MM.1S (cell line): Measurements from ENCODE around the gene PKMYT1.

Experiments used
- DNase-seq: peaks from one replicate; pipeline ENCODE4 v3.0.0-alpha.2; 2015
- H2AFZ ChIP-seq: fragments of 300-600 bp; sonication (generic); 2 replicates; pipeline ENCODE4 v1.6.0; 2016; ENCODE audit warnings: antibody characterized with exemption, low read length
- H3F3A ChIP-seq: fragments of 300-600 bp; sonication (generic); 2 replicates; pipeline ENCODE4 v1.6.1; 2016; ENCODE audit warnings: mild to moderate bottlenecking, antibody characterized with exemption, low read length, moderate library complexity, mixed read lengths; ENCODE audit not compliant: insufficient read depth
- H3K27ac ChIP-seq: fragments of 300-600 bp; sonication (generic); 2 replicates; pipeline ENCODE4 v1.5.1; 2016; ENCODE audit warnings: mild to moderate bottlenecking, low read length
- H3K27me3 ChIP-seq: fragments of 300-600 bp; sonication (generic); replicated peaks from 2 replicates; pipeline ENCODE4 v1.6.0; 2016; ENCODE audit warnings: low read length; ENCODE audit not compliant: insufficient read depth
- H3K36me3 ChIP-seq: fragments of 300-600 bp; sonication (generic); replicated peaks from 2 replicates; pipeline ENCODE4 v1.6.1; 2016; ENCODE audit warnings: mild to moderate bottlenecking, low read length, mixed read lengths; ENCODE audit not compliant: insufficient read depth
- H3K4me1 ChIP-seq: fragments of 300-600 bp; sonication (generic); 2 replicates; pipeline ENCODE4 v1.6.1; 2016; ENCODE audit warnings: low read length, mixed read lengths
- H3K4me2 ChIP-seq: fragments of 300-600 bp; sonication (generic); 2 replicates; pipeline ENCODE4 v1.6.0; 2016; ENCODE audit warnings: low read depth, low read length
- H3K4me3 ChIP-seq: fragments of 300-600 bp; sonication (generic); 2 replicates; pipeline ENCODE4 v1.5.1; 2016; ENCODE audit warnings: low read length, mixed read lengths
- H3K79me2 ChIP-seq: fragments of 300-600 bp; sonication (generic); 2 replicates; pipeline ENCODE4 v1.6.1; 2016; ENCODE audit warnings: mixed run types, low read length, mixed read lengths
- H3K9ac ChIP-seq: fragments of 300-600 bp; sonication (generic); 2 replicates; pipeline ENCODE4 v1.6.1; 2016; ENCODE audit warnings: low read length, mixed read lengths
- H3K9me2 ChIP-seq: fragments of 300-600 bp; sonication (generic); replicated peaks from 2 replicates; pipeline ENCODE4 v1.6.1; 2016; ENCODE audit warnings: mild to moderate bottlenecking, low read length, mixed read lengths; ENCODE audit not compliant: insufficient read depth
- H3K9me3 ChIP-seq: fragments of 300-600 bp; sonication (generic); replicated peaks from 2 replicates; pipeline ENCODE4 v1.6.1; 2016; ENCODE audit warnings: mild to moderate bottlenecking, low read length, mixed read lengths; ENCODE audit not compliant: insufficient read depth
- H4K20me1 ChIP-seq: fragments of 300-600 bp; sonication (generic); 2 replicates; pipeline ENCODE4 v1.6.1; 2016; ENCODE audit warnings: mild to moderate bottlenecking, low read length, moderate library complexity, mixed read lengths; ENCODE audit not compliant: insufficient read depth
- EZH2 ChIP-seq: fragments of 300-600 bp; sonication (generic); optimal IDR thresholded peaks from 2 replicates; pipeline ENCODE3; 2017; ENCODE audit warnings: low read depth, mild to moderate bottlenecking, antibody characterized with exemption, low read length, mixed read lengths
- EZH2phosphoT487 ChIP-seq: fragments of 300-600 bp; sonication (generic); IDR thresholded peaks from 2 replicates; pipeline ENCODE4 v1.6.1; 2018; ENCODE audit warnings: antibody characterized with exemption, low read length
- TF ChIP-seq, protein P1 (sequence below): fragments of 300-600 bp; sonication (generic); IDR thresholded peaks from 2 replicates; pipeline ENCODE4 v1.5.1; 2016; ENCODE audit warnings: antibody characterized with exemption, low read length, mixed read lengths

The PKMYT1 gene

DNA sequence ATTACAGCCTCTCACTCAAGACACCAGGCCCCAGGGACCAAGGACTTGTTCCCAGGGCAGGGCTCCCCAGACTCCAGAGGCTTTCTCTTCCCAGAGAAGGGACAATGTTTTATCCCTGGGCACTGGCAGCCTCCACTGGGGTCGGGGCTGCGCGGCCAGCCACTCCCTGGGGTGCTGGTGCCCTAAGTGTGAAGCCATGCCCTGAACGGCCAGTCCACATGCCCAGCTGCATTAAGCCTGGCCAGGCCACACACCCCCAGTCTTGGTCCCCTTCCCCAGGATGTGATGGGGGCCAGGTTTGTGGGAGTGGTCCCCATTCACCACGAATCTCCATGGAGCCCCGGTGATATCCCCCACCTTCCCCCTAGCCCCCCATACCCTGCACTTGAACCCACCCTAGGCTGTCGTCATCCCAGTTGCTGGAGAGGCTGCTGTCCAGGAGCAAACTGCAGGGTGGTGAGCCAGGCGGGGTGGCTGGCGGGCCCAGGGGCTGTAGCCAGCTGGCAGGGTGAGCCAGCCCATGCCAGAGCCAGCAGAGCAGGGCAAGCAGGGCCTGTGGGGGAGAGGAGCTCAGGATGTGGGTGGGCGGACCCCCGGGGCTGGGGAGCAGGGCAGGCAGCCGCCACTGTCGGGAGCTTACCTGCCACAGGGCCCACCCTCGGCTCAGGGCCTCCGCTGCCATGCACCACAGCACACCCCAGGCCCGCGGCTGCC, 6.5 kb downstream of the PKMYT1 start:
- TF ChIP-seq EZH2, result no peak
- TF ChIP-seq EZH2phosphoT487, result no peak
- TF ChIP-seq, protein P1, sequence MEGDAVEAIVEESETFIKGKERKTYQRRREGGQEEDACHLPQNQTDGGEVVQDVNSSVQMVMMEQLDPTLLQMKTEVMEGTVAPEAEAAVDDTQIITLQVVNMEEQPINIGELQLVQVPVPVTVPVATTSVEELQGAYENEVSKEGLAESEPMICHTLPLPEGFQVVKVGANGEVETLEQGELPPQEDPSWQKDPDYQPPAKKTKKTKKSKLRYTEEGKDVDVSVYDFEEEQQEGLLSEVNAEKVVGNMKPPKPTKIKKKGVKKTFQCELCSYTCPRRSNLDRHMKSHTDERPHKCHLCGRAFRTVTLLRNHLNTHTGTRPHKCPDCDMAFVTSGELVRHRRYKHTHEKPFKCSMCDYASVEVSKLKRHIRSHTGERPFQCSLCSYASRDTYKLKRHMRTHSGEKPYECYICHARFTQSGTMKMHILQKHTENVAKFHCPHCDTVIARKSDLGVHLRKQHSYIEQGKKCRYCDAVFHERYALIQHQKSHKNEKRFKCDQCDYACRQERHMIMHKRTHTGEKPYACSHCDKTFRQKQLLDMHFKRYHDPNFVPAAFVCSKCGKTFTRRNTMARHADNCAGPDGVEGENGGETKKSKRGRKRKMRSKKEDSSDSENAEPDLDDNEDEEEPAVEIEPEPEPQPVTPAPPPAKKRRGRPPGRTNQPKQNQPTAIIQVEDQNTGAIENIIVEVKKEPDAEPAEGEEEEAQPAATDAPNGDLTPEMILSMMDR, result no peak
- H3F3A ChIP-seq, result peaks cover 19% of the 10 kb centered on the region
- H3K9me3 ChIP-seq, result no peaks in the 10 kb centered on the region
- H3K27ac ChIP-seq, result no peak overlapping the region
- no peak overlapping the region for H3K9ac ChIP-seq
- H3K4me2 ChIP-seq, result no peak overlapping the region
- DNase-seq, result no peak
- no peaks in the 10 kb centered on the region for H4K20me1 ChIP-seq
- H3K36me3 ChIP-seq, result no peaks in the 10 kb centered on the region; the same call in 1 of the 2 replicates
- H2AFZ ChIP-seq, result no peak overlapping the region
- H3K79me2 ChIP-seq, result peaks cover 45% of the 10 kb centered on the region
- no peak overlapping the region for H3K4me3 ChIP-seq
- H3K4me1 ChIP-seq, result no peaks in the 10 kb centered on the region
- no peaks in the 10 kb centered on the region for H3K27me3 ChIP-seq
- no peaks in the 10 kb centered on the region for H3K9me2 ChIP-seq

GRCh38 chr16:2973093-2973492, 7.2 kb downstream of the PKMYT1 start:
- no peak overlapping the region for H3K9ac ChIP-seq
- TF ChIP-seq, protein P1, result no peak
- TF ChIP-seq EZH2 (no peak), EZH2phosphoT487 (no peak)
- no peaks in the 10 kb centered on the region for H3K9me2 ChIP-seq
- H3K27me3 ChIP-seq, result no peaks in the 10 kb centered on the region
- peaks cover 19% of the 10 kb centered on the region for H3F3A ChIP-seq
- no peaks in the 10 kb centered on the region; the same call in 1 of the 2 replicates for H3K36me3 ChIP-seq
- H3K79me2 ChIP-seq, result peaks cover 41% of the 10 kb centered on the region
- no peaks in the 10 kb centered on the region for H3K9me3 ChIP-seq
- no peaks in the 10 kb centered on the region for H4K20me1 ChIP-seq
- H3K4me2 ChIP-seq, result no peak overlapping the region
- H2AFZ ChIP-seq, result no peak overlapping the region
- H3K27ac ChIP-seq, result no peak overlapping the region
- H3K4me1 ChIP-seq, result peaks cover 6% of the 10 kb centered on the region
- no peak for DNase-seq
- no peak overlapping the region for H3K4me3 ChIP-seq

DNA sequence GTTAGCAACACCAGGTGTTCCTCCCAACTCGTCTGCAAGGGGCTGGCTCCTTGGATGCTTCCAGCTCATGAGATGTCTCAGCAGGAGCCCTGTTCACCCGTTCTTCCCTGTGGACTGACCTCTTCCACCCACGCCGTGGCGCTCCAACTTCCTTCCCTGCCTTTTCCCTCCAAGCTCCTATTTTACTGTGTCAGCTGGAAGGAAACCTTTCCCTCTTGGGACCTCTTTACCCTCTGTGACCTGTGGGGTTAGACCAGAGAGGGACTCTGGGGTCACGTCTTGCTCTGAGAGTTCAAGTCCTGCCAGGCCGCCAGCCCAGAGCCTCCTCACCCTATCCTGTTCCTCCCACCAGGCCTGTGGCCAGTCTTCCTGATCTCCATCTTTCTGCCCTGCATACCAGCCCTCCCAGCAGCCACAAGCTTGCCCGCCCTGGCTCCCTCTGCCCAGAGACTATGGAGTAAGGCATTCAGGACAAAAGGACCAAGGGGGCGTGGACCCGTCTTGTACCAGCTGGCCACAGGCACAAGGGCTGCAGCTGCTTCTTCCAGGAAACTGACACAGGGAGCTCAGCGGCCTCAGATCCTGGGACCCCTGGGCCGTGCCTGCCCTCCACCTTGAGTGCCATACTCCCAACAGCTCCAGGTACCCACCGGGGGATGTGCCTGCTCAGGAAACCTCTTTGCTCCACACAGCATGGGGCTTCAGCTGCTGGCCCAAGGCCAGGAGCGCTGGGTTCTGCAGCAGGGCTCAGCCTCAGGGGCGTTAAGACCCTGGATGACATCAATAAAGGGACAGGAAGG, 8.1 kb downstream of the PKMYT1 start:
- no peak overlapping the region for H3K27ac ChIP-seq
- H3K9me2 ChIP-seq, result no peaks in the 10 kb centered on the region
- TF ChIP-seq EZH2phosphoT487 (no peak), EZH2 (no peak)
- TF ChIP-seq, protein P1, result no peak
- H3F3A ChIP-seq, result peaks cover 19% of the 10 kb centered on the region
- no peak overlapping the region for H3K4me2 ChIP-seq
- H3K36me3 ChIP-seq, result no peaks in the 10 kb centered on the region; the same call in 1 of the 2 replicates
- no peak overlapping the region for H2AFZ ChIP-seq
- H3K79me2 ChIP-seq, result peaks cover 33% of the 10 kb centered on the region
- H3K9ac ChIP-seq, result no peak overlapping the region
- H3K4me1 ChIP-seq, result peaks cover 6% of the 10 kb centered on the region
- no peaks in the 10 kb centered on the region for H3K27me3 ChIP-seq
- H3K9me3 ChIP-seq, result no peaks in the 10 kb centered on the region
- DNase-seq, result no peak
- no peaks in the 10 kb centered on the region for H4K20me1 ChIP-seq
- H3K4me3 ChIP-seq, result no peak overlapping the region
